HCT116 (cell line): ENCODE data around the gene OTUB2. TPM values are rescaled to one million over a fixed set of nuclear protein-coding genes. Genes with fewer than 3 reads are reported as not detected.

Source experiments
- ATAC-seq: fragments of 200-7000 bp; cut with Tn5 transposase; 2 replicates; pipeline ENCODE4 v1.9.1; 2020; ENCODE audit warnings: mild to moderate bottlenecking, moderate library complexity
- BruUV-seq: library from RNA; stranded (reverse); fragments of 400-500 nt; replicated peaks from 2 replicates; lab custom pipeline; 2021; lab: Mats Ljungman, UMichigan
- CTCF ChIA-PET: fragments of 300-600 bp; sonication (Branson Sonifier 250); formaldehyde crosslinking; loops from one replicate; lab custom pipeline; 2021; ENCODE audit warnings: antibody characterized with exemption; lab: Charles Lee
- POLR2A ChIA-PET: fragments of 300-600, 350-600 bp; sonication (Branson Sonifier 250); formaldehyde crosslinking; loops from one replicate; lab custom pipeline; 2021; ENCODE audit warnings: antibody characterized with exemption; lab: Charles Lee
- RAD21 ChIA-PET, 2 experiments: fragments of 300-600 bp; sonication (Branson Sonifier 250); formaldehyde crosslinking; loops; one replicate each; lab custom pipeline; 2023; ENCODE audit warnings: low total read pairs in 2 of 2; ENCODE audit not compliant: uncharacterized antibody in 2 of 2, unreplicated experiment in 2 of 2, low non-redundant PET in 1 of 2; lab: Charles Lee
- DNase-seq: peaks from one replicate; pipeline ENCODE4 v3.0.0-alpha.2; 2010; ENCODE audit warnings: low read depth, low spot score
- H2AFZ ChIP-seq: fragments of 200-600 bp; shearing (Covaris generic), sonication (generic); 2 replicates; pipeline ENCODE4 v1.6.1; 2017; ENCODE audit warnings: low read depth, mixed run types, mixed read lengths, antibody characterized with exemption, low read length; ENCODE audit not compliant: poor library complexity, severe bottlenecking
- H3K27ac ChIP-seq: 2 replicates; pipeline ENCODE4 v1.5.1; 2012; ENCODE audit warnings: low read depth, low read length
- H3K27me3 ChIP-seq: fragments of 200-600 bp; sonication (generic); 2 replicates; pipeline ENCODE4 v1.6.1; 2016; ENCODE audit warnings: mixed run types, low read length, mixed read lengths; ENCODE audit not compliant: insufficient read depth
- H3K36me3 ChIP-seq, 2 experiments: fragments of 200-500 bp in 1 of 2; fragments of 200-600 bp in 1 of 2; sonication (Bioruptor generic) in 1 of 2; sonication (generic) in 1 of 2; 2 replicates each; pipeline versions ENCODE4 v1.5.1 to v1.6.1; 2014 to 2016; ENCODE audit warnings: low read length in 2 of 2, inconsistent platforms in 1 of 2, mixed read lengths in 1 of 2, mixed run types in 1 of 2; ENCODE audit not compliant: insufficient read depth in 2 of 2, control insufficient read depth in 1 of 2
- H3K4me1 ChIP-seq, 2 experiments: fragments of 200-600 bp in 1 of 2; sonication (generic) in 1 of 2; 2 replicates each; pipeline versions ENCODE4 v1.5.1 to v1.6.1; 2012 to 2017; ENCODE audit warnings: low read length in 2 of 2, inconsistent platforms in 1 of 2, mild to moderate bottlenecking in 1 of 2, mixed read lengths in 1 of 2, mixed run types in 1 of 2, moderate library complexity in 1 of 2; ENCODE audit not compliant: insufficient read depth in 2 of 2, control insufficient read depth in 1 of 2
- H3K4me2 ChIP-seq: fragments of 200-600 bp; sonication (generic); 2 replicates; pipeline ENCODE4 v1.6.1; 2017; ENCODE audit warnings: mixed run types, low read length, mixed read lengths
- H3K4me3 ChIP-seq, 2 experiments: fragments of 200-600 bp in 1 of 2; sonication (generic) in 1 of 2; replicated peaks in 1 of 2; 2 replicates each; pipeline ENCODE4 v1.5.1; 2011 to 2016; ENCODE audit warnings: low read length in 2 of 2, control low read depth in 1 of 2, low read depth in 1 of 2, mild to moderate bottlenecking in 1 of 2, mixed read lengths in 1 of 2, mixed run types in 1 of 2
- H3K79me2 ChIP-seq: fragments of 200-600 bp; sonication (generic); 2 replicates; pipeline ENCODE4 v1.6.1; 2017; ENCODE audit warnings: mild to moderate bottlenecking, mixed run types, low read length, moderate library complexity, mixed read lengths; ENCODE audit not compliant: insufficient read depth
- H3K9ac ChIP-seq: fragments of 200-600 bp; sonication (generic); 2 replicates; pipeline ENCODE4 v1.6.1; 2016; ENCODE audit warnings: low read length, mixed read lengths
- H3K9me2 ChIP-seq: fragments of 200-600 bp; sonication (generic), shearing (Covaris generic); 2 replicates; pipeline ENCODE4 v1.6.1; 2017; ENCODE audit warnings: mixed run types, mild to moderate bottlenecking, moderate library complexity; ENCODE audit not compliant: insufficient read depth
- H3K9me3 ChIP-seq, 2 experiments: fragments of 200-500 bp in 1 of 2; fragments of 200-600 bp in 1 of 2; sonication (Bioruptor generic) in 1 of 2; sonication (generic) in 1 of 2; 2 replicates each; pipeline ENCODE4 v1.6.1; 2014 to 2017; ENCODE audit warnings: low read length in 2 of 2, mixed read lengths in 2 of 2, inconsistent platforms in 1 of 2, low read depth in 1 of 2, mild to moderate bottlenecking in 1 of 2, mixed run types in 1 of 2, moderate library complexity in 1 of 2; ENCODE audit not compliant: control insufficient read depth in 1 of 2, insufficient read depth in 1 of 2
- H4K20me1 ChIP-seq: fragments of 200-600 bp; sonication (generic), shearing (Covaris generic); 2 replicates; pipeline ENCODE4 v1.6.1; 2017; ENCODE audit warnings: mixed run types, mild to moderate bottlenecking, moderate library complexity; ENCODE audit not compliant: insufficient read depth
- ELF1 ChIP-seq: IDR thresholded peaks from 2 replicates; pipeline ENCODE4 v1.6.1; 2012; ENCODE audit warnings: low read depth, borderline replicate concordance
- EZH2phosphoT487 ChIP-seq: fragments of 200-600 bp; IDR thresholded peaks from 2 replicates; pipeline ENCODE4 v1.6.1; 2018; ENCODE audit warnings: antibody characterized with exemption, borderline replicate concordance
- JUND ChIP-seq: IDR thresholded peaks from 2 replicates; pipeline ENCODE4 v1.6.1; 2012
- POLR2A ChIP-seq: IDR thresholded peaks from 2 replicates; pipeline ENCODE4 v1.7.0; 2011; ENCODE audit warnings: borderline replicate concordance; ENCODE audit not compliant: insufficient read depth, insufficient read length; ENCODE audit errors: extremely low read depth
- RAD21 ChIP-seq: IDR thresholded peaks from 2 replicates; pipeline ENCODE4 v1.6.1; 2012; ENCODE audit warnings: low read depth, mild to moderate bottlenecking
- SIN3A ChIP-seq: IDR thresholded peaks from 2 replicates; pipeline ENCODE4 v1.6.1; 2012; ENCODE audit warnings: low read depth
- SP1 ChIP-seq: IDR thresholded peaks from 2 replicates; pipeline ENCODE4 v1.6.1; 2012; ENCODE audit warnings: low read depth
- intact Hi-C: fragments of 100-400 bp; cut with micrococcal nuclease; formaldehyde crosslinking; loops from 2 replicates; pipeline ENCODE4 v1.10.0; 2022
- total RNA-seq: library from RNA; stranded (reverse); gene quantifications from one replicate; pipeline ENCODE4 v1.2.1, GENCODE V29; 2021; ENCODE audit not compliant: unreplicated experiment
- TF ChIP-seq, protein P1 (sequence below), 3 experiments: fragments of 200-600 bp in 1 of 3; sonication (generic) in 1 of 3; IDR thresholded peaks in 2 of 3; conservative IDR thresholded peaks in 1 of 3; 2 replicates each; pipeline ENCODE4 v1.5.1; 2012 to 2017; ENCODE audit warnings: low read depth in 2 of 3, low read length in 2 of 3, antibody characterized with exemption in 1 of 3, borderline replicate concordance in 1 of 3, control low read depth in 1 of 3, mild to moderate bottlenecking in 1 of 3, mixed read lengths in 1 of 3, mixed run types in 1 of 3, moderate library complexity in 1 of 3; ENCODE audit not compliant: insufficient read depth in 1 of 3
- TF ChIP-seq, protein P2 (sequence below): IDR thresholded peaks from 2 replicates; pipeline ENCODE4 v1.6.1; 2011; ENCODE audit warnings: mild to moderate bottlenecking, low read length, moderate library complexity; ENCODE audit not compliant: insufficient replicate concordance; ENCODE audit errors: extremely low read depth

The OTUB2 gene
- total RNA-seq, 1 experiment from 2014 or later = 6.6 TPM

- POLR2A ChIA-PET = no interaction called here
- Histone ChIP-seq H3K27ac (no peak overlapping the region), H3K36me3 (peaks cover 61 to 67% of the 10 kb centered on the region in 2 experiments), H3K4me3 (no peak overlapping the region), H3K9me3 (no peaks in the 10 kb centered on the region), H3K4me1 (0 out of 4 replicates have a peak, but pooled peaks cover 0 to 5% of the 10 kb centered on the region in 2 experiments), H3K9ac (no peak overlapping the region), H4K20me1 (peaks cover 4% of the 10 kb centered on the region; the same call in 1 of the 2 replicates), H3K4me2 (no peak overlapping the region), H2AFZ (no peak overlapping the region), H3K79me2 (peaks cover 49% of the 10 kb centered on the region), H3K27me3 (no peaks in the 10 kb centered on the region), H3K9me2 (no peaks in the 10 kb centered on the region)
- no TSS peak for BruUV-seq
- no peak for DNase-seq
- TF ChIP-seq, protein P1, sequence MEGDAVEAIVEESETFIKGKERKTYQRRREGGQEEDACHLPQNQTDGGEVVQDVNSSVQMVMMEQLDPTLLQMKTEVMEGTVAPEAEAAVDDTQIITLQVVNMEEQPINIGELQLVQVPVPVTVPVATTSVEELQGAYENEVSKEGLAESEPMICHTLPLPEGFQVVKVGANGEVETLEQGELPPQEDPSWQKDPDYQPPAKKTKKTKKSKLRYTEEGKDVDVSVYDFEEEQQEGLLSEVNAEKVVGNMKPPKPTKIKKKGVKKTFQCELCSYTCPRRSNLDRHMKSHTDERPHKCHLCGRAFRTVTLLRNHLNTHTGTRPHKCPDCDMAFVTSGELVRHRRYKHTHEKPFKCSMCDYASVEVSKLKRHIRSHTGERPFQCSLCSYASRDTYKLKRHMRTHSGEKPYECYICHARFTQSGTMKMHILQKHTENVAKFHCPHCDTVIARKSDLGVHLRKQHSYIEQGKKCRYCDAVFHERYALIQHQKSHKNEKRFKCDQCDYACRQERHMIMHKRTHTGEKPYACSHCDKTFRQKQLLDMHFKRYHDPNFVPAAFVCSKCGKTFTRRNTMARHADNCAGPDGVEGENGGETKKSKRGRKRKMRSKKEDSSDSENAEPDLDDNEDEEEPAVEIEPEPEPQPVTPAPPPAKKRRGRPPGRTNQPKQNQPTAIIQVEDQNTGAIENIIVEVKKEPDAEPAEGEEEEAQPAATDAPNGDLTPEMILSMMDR (IDR thresholded peaks at IDR 0.05 in 2 of 3, conservative IDR thresholded peaks at IDR 0.05 in 1 of 3; ENCODE audit: borderline replicate concordance in 1 of 3, insufficient read depth in 1 of 3, low read depth in 2 of 3, low read length in 2 of 3) = no peak
- TF ChIP-seq ELF1 (no peak), SIN3A (no peak), EZH2phosphoT487 (no peak), JUND (no peak), SP1 (no peak), POLR2A (no peak), RAD21 (no peak)
- TF ChIP-seq, protein P2, sequence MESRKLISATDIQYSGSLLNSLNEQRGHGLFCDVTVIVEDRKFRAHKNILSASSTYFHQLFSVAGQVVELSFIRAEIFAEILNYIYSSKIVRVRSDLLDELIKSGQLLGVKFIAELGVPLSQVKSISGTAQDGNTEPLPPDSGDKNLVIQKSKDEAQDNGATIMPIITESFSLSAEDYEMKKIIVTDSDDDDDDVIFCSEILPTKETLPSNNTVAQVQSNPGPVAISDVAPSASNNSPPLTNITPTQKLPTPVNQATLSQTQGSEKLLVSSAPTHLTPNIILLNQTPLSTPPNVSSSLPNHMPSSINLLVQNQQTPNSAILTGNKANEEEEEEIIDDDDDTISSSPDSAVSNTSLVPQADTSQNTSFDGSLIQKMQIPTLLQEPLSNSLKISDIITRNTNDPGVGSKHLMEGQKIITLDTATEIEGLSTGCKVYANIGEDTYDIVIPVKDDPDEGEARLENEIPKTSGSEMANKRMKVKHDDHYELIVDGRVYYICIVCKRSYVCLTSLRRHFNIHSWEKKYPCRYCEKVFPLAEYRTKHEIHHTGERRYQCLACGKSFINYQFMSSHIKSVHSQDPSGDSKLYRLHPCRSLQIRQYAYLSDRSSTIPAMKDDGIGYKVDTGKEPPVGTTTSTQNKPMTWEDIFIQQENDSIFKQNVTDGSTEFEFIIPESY = no peak
- CTCF ChIA-PET = interaction anchor here (2.7 kb wide), 1 partner anchor 74 kb away, joined by 5 read pairs; no protein-coding TSS in a partner anchor
- RAD21 ChIA-PET = no interaction called here
- no peak for ATAC-seq
- intact Hi-C loops = no loop called here
These were observed 32.1 kb downstream of the OTUB2 start for GRCh38 chr14:94058128-94058673.
